ENCODE data around the gene MAPK9.

The MAPK9 gene

GRCh38 chr5:180201051-180201987, 90.6 kb downstream of the MAPK9 start:
- DNase-seq, result peak; percentile 4

- DNase-seq, result no peak
These were observed 92.5 kb downstream of the MAPK9 start for GRCh38 chr5:180199390-180199789.

DNA sequence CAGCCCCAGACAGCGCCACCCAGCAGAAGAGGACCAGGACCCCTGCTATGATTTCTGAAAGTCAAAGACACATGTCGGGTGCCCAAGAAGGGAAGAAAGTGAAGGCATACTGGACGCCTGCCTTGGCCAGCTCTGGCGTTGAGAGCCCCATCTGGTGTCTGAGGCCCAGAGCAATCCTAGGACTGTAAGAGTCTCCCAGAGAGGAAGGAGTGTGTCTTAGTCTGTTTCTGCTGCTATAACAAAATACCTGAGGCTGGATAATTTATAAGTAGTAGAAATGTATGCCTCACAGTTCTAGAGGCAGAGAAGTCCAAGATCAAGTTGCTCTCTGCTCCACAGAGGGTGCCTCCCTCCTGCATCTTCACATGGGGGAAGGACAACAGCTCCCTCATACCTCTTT, 93.7 kb downstream of the MAPK9 start:
- DNase-seq, result no peak

GRCh38 chr5:180197016-180197702, 94.7 kb downstream of the MAPK9 start:
- no peak for DNase-seq

- DNase-seq, result no peak
These were observed 97.2 kb downstream of the MAPK9 start for GRCh38 chr5:180194410-180195345.

- DNase-seq, result no peak
These were observed 98.0 kb downstream of the MAPK9 start for GRCh38 chr5:180193749-180194375.

- DNase-seq, result no peak
These were observed 100.2 kb downstream of the MAPK9 start for GRCh38 chr5:180191716-180192115.

GRCh38 chr5:180187767-180188166, 104.1 kb downstream of the MAPK9 start:
- DNase-seq, result no peak

Measured in NCI-H1105 treated with DMSO at 0.1 percent for 48 hours (cell line).